Measurements from ENCODE around the gene NUDT1.

NUDT1 gene

DNA sequence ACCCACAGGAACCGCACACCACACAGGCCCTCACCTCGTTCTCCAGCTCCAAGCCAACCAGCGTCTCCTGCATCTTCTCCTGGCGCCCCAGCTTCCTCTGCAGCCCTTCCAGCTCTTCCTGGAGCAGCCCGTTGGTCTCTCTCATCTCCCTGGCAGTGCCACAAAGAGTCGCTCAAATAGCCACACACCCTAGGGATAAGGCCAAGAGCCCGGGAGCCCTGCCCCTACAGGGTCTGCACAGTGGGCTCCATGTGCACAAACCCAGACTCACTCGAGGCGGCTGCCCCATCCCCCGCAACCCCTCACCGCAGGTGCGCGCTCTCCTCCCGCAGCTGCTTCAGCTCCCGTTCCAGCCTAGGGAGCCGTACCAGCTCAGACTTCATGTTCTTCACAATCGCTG, 26.2 kb upstream of the NUDT1 start:
- Histone ChIP-seq H3K27me3 (ENCODE audit: insufficient read depth, low read length) (no peaks in the 10 kb centered on the region), H3K27ac (ENCODE audit: low read depth, low read length) (no peak overlapping the region), H3K23ac (ENCODE audit: low read length) (no peak overlapping the region), H3K4ac (ENCODE audit: low read depth, low read length) (no peak overlapping the region), H2BK12ac (ENCODE audit: low read length) (no peak overlapping the region), H3K9me3 (ENCODE audit: insufficient read depth, low read depth, low read length) (peaks cover 4% of the 10 kb centered on the region), H3K36me3 (ENCODE audit: control insufficient read depth in 1 of 2, insufficient read depth in 2 of 2, low read length in 2 of 2) (peaks cover 80 to 83% of the 10 kb centered on the region in 2 experiments), H2AK5ac (ENCODE audit: low read length) (no peak overlapping the region), H4K91ac (ENCODE audit: low read depth, low read length) (no peak overlapping the region), H3K14ac (ENCODE audit: low read length) (no peak overlapping the region), H3K9ac (ENCODE audit: low read length) (no peak overlapping the region), H3K79me1 (ENCODE audit: low read length) (no peaks in the 10 kb centered on the region), H4K12ac (ENCODE audit: low read depth, low read length) (no peak overlapping the region), H2BK5ac (ENCODE audit: low read depth, low read length, poor library complexity) (no peak overlapping the region), H3K4me1 (ENCODE audit: control insufficient read depth in 1 of 2, insufficient read depth in 2 of 2, low read length in 2 of 2) (no peaks in the 10 kb centered on the region), H4K8ac (ENCODE audit: low read depth, low read length) (no peak overlapping the region), H3K18ac (ENCODE audit: low read length) (no peak overlapping the region), H2AFZ (ENCODE audit: insufficient read depth, low read length, poor library complexity) (no peak overlapping the region), H2BK120ac (ENCODE audit: insufficient read depth, low read length, poor library complexity) (no peak overlapping the region), H3K79me2 (ENCODE audit: control insufficient read depth, insufficient read depth, low read length, poor library complexity) (no peaks in the 10 kb centered on the region), H3K4me2 (ENCODE audit: low read length) (no peak overlapping the region), H3K4me3 (ENCODE audit: low read depth, low read length) (no peak overlapping the region)
- WGBS (ENCODE audit: extremely low coverage, insufficient coverage, insufficient read length), result no CpG with 5 or more reads among the region's 17 CpGs
- DNase-seq, result no peak

- no peak overlapping the region for H2AFZ ChIP-seq (ENCODE audit: insufficient read depth, low read length, poor library complexity)
- no CpG with 5 or more reads among the region's 10 CpGs for WGBS (ENCODE audit: extremely low coverage, insufficient coverage, insufficient read length)
- H4K12ac ChIP-seq (ENCODE audit: low read depth, low read length), result no peak overlapping the region
- no peak overlapping the region for H2BK120ac ChIP-seq (ENCODE audit: insufficient read depth, low read length, poor library complexity)
- H4K91ac ChIP-seq (ENCODE audit: low read depth, low read length), result no peak overlapping the region
- H3K14ac ChIP-seq (ENCODE audit: low read length), result no peak overlapping the region
- H3K79me2 ChIP-seq (ENCODE audit: control insufficient read depth, insufficient read depth, low read length, poor library complexity), result no peaks in the 10 kb centered on the region
- no peak overlapping the region for H4K8ac ChIP-seq (ENCODE audit: low read depth, low read length)
- H3K36me3 ChIP-seq (ENCODE audit: control insufficient read depth in 1 of 2, insufficient read depth in 2 of 2, low read length in 2 of 2), result peaks cover 77 to 79% of the 10 kb centered on the region in 2 experiments
- H3K4ac ChIP-seq (ENCODE audit: low read depth, low read length), result no peak overlapping the region
- no peaks in the 10 kb centered on the region for H3K79me1 ChIP-seq (ENCODE audit: low read length)
- H3K27me3 ChIP-seq (ENCODE audit: insufficient read depth, low read length), result no peaks in the 10 kb centered on the region
- H3K18ac ChIP-seq (ENCODE audit: low read length), result no peak overlapping the region
- no peak overlapping the region for H3K23ac ChIP-seq (ENCODE audit: low read length)
- no peak overlapping the region for H3K4me2 ChIP-seq (ENCODE audit: low read length)
- no peak overlapping the region for H3K4me3 ChIP-seq (ENCODE audit: low read depth, low read length)
- no peak overlapping the region for H2BK12ac ChIP-seq (ENCODE audit: low read length)
- no peak overlapping the region for H3K27ac ChIP-seq (ENCODE audit: low read depth, low read length)
- H2AK5ac ChIP-seq (ENCODE audit: low read length), result no peak overlapping the region
- no peak overlapping the region for H3K9ac ChIP-seq (ENCODE audit: low read length)
- H2BK5ac ChIP-seq (ENCODE audit: low read depth, low read length, poor library complexity), result no peak overlapping the region
- no peaks in the 10 kb centered on the region for H3K4me1 ChIP-seq (ENCODE audit: control insufficient read depth in 1 of 2, insufficient read depth in 2 of 2, low read length in 2 of 2)
- DNase-seq, result no peak
- H3K9me3 ChIP-seq (ENCODE audit: insufficient read depth, low read depth, low read length), result peaks cover 4% of the 10 kb centered on the region
Measured at GRCh38 chr7:2217206-2217605, 24.8 kb upstream of the NUDT1 start.

DNA sequence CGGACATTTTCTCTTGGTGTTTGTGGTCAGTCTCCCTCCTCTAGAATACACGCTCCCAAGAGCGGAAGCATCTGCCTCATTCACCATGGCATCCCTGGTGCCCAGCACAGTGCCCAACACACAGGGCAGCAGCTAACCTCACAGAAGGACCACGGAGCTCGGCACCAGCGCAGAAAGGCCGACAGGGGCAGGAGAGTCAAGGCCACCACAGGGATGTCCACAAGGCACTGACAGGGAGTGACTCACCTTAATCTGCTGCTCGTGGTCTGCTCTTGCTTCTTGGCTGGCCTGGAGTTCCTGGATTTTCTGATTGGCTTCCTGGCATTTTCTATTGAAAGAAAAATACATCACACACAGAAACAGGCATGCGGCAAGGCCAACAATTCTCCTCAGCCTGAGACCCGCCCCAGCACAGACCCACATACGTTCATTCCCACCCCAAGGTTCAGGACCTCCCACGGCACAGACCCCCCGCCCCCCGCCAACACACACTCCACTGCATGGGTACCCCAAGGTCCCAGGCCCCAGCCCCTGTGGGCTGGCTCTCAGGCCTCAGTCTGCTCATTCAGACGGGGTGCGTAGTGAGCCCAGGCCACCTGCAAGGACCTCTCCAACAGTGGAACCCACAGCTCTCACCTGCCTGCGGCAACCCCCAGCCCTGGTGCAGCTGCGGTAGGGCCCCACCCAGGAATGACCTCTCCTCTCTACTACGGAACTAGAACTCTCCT, 24.1 kb upstream of the NUDT1 start:
- Histone ChIP-seq H3K4ac (ENCODE audit: low read depth, low read length) (no peak overlapping the region), H3K18ac (ENCODE audit: low read length) (no peak overlapping the region), H2AFZ (ENCODE audit: insufficient read depth, low read length, poor library complexity) (no peak overlapping the region), H3K23ac (ENCODE audit: low read length) (no peak overlapping the region), H2BK12ac (ENCODE audit: low read length) (no peak overlapping the region), H3K9ac (ENCODE audit: low read length) (no peak overlapping the region), H4K8ac (ENCODE audit: low read depth, low read length) (no peak overlapping the region), H3K79me2 (ENCODE audit: control insufficient read depth, insufficient read depth, low read length, poor library complexity) (no peaks in the 10 kb centered on the region), H3K4me2 (ENCODE audit: low read length) (no peak overlapping the region), H3K4me1 (ENCODE audit: control insufficient read depth in 1 of 2, insufficient read depth in 2 of 2, low read length in 2 of 2) (no peaks in the 10 kb centered on the region), H4K91ac (ENCODE audit: low read depth, low read length) (no peak overlapping the region), H2BK5ac (ENCODE audit: low read depth, low read length, poor library complexity) (no peak overlapping the region), H3K36me3 (ENCODE audit: control insufficient read depth in 1 of 2, insufficient read depth in 2 of 2, low read length in 2 of 2) (peaks cover 77 to 80% of the 10 kb centered on the region in 2 experiments), H3K79me1 (ENCODE audit: low read length) (no peaks in the 10 kb centered on the region), H3K9me3 (ENCODE audit: insufficient read depth, low read depth, low read length) (peaks cover 4% of the 10 kb centered on the region), H4K12ac (ENCODE audit: low read depth, low read length) (no peak overlapping the region), H2AK5ac (ENCODE audit: low read length) (no peak overlapping the region), H3K27me3 (ENCODE audit: insufficient read depth, low read length) (no peaks in the 10 kb centered on the region), H3K4me3 (ENCODE audit: low read depth, low read length) (no peak overlapping the region), H3K14ac (ENCODE audit: low read length) (no peak overlapping the region), H3K27ac (ENCODE audit: low read depth, low read length) (no peak overlapping the region), H2BK120ac (ENCODE audit: insufficient read depth, low read length, poor library complexity) (no peak overlapping the region)
- no CpG with 5 or more reads among the region's 19 CpGs for WGBS (ENCODE audit: extremely low coverage, insufficient coverage, insufficient read length)
- DNase-seq, result no peak

DNA sequence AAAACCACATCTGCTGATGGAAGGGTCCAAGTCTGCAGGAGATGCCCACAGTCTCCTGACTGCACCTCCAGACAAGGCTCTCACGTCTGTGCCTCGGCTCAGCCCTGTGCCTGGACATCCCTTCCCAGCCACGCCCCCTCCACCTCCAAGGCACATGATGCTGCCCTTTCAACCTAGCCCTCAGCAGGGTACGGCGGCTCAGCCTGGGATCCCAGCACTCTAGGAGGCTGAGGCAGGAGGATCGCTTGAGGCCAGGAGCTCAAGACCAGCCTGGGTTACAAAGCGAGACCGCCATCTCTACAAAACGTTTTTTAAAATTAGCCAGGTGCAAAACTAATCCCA, 23.6 kb upstream of the NUDT1 start:
- H3K79me2 ChIP-seq (ENCODE audit: control insufficient read depth, insufficient read depth, low read length, poor library complexity), result no peaks in the 10 kb centered on the region
- no peak overlapping the region for H2BK120ac ChIP-seq (ENCODE audit: insufficient read depth, low read length, poor library complexity)
- DNase-seq, result no peak
- H4K12ac ChIP-seq (ENCODE audit: low read depth, low read length), result no peak overlapping the region
- no peak overlapping the region for H2AFZ ChIP-seq (ENCODE audit: insufficient read depth, low read length, poor library complexity)
- peaks cover 77 to 80% of the 10 kb centered on the region in 2 experiments for H3K36me3 ChIP-seq (ENCODE audit: control insufficient read depth in 1 of 2, insufficient read depth in 2 of 2, low read length in 2 of 2)
- no peak overlapping the region for H3K27ac ChIP-seq (ENCODE audit: low read depth, low read length)
- H3K23ac ChIP-seq (ENCODE audit: low read length), result no peak overlapping the region
- H3K9ac ChIP-seq (ENCODE audit: low read length), result no peak overlapping the region
- H3K79me1 ChIP-seq (ENCODE audit: low read length), result no peaks in the 10 kb centered on the region
- no peak overlapping the region for H3K4ac ChIP-seq (ENCODE audit: low read depth, low read length)
- no peaks in the 10 kb centered on the region for H3K4me1 ChIP-seq (ENCODE audit: control insufficient read depth in 1 of 2, insufficient read depth in 2 of 2, low read length in 2 of 2)
- H4K8ac ChIP-seq (ENCODE audit: low read depth, low read length), result no peak overlapping the region
- H2BK5ac ChIP-seq (ENCODE audit: low read depth, low read length, poor library complexity), result no peak overlapping the region
- H2BK12ac ChIP-seq (ENCODE audit: low read length), result no peak overlapping the region
- no peak overlapping the region for H3K18ac ChIP-seq (ENCODE audit: low read length)
- H3K9me3 ChIP-seq (ENCODE audit: insufficient read depth, low read depth, low read length), result peaks cover 4% of the 10 kb centered on the region
- H3K4me2 ChIP-seq (ENCODE audit: low read length), result no peak overlapping the region
- H3K27me3 ChIP-seq (ENCODE audit: insufficient read depth, low read length), result no peaks in the 10 kb centered on the region
- no peak overlapping the region for H4K91ac ChIP-seq (ENCODE audit: low read depth, low read length)
- no CpG with 5 or more reads among the region's 9 CpGs for WGBS (ENCODE audit: extremely low coverage, insufficient coverage, insufficient read length)
- H2AK5ac ChIP-seq (ENCODE audit: low read length), result no peak overlapping the region
- H3K14ac ChIP-seq (ENCODE audit: low read length), result no peak overlapping the region
- no peak overlapping the region for H3K4me3 ChIP-seq (ENCODE audit: low read depth, low read length)

All from trophoblast cell (in vitro differentiated cells and primary cell).